Vagina (tissue), 2 donors: Measurements from ENCODE around the gene KCNH8. TPM values are rescaled to one million over a fixed set of nuclear protein-coding genes. Genes with fewer than 3 reads are reported as not detected.

Source experiments
- DNase-seq, 2 donors: peaks; one replicate each; pipeline ENCODE4 v3.0.0-alpha.2; 2017; ENCODE audit errors: extremely low spot score in 2 of 2
- H3K27ac ChIP-seq: fragments of 200-600 bp; sonication (generic); one replicate; pipeline ENCODE4 v1.5.1; 2019
- H3K27me3 ChIP-seq: fragments of 200-600 bp; sonication (generic); one replicate; pipeline ENCODE4 v1.5.1; 2019
- H3K36me3 ChIP-seq, 2 donors: fragments of 200-600 bp; sonication (generic); one replicate each; pipeline ENCODE4 v1.5.1; 2017 to 2019
- H3K4me1 ChIP-seq: fragments of 200-600 bp; sonication (generic); one replicate; pipeline ENCODE4 v1.5.1; 2019
- H3K4me3 ChIP-seq, 2 donors: fragments of 200-600 bp; sonication (generic); 1 replicate in 1 of 2; 2 replicates in 1 of 2; pipeline ENCODE4 v1.5.1; 2016 to 2019
- H3K9me3 ChIP-seq: fragments of 200-600 bp; sonication (generic); one replicate; pipeline ENCODE4 v1.5.1; 2019
- POLR2A ChIP-seq, 2 donors: fragments of 450-650 bp; IDR thresholded peaks; one replicate each; pipeline ENCODE4 v1.6.1; 2017; ENCODE audit warnings: antibody characterized with exemption in 2 of 2, mild to moderate bottlenecking in 2 of 2, moderate library complexity in 2 of 2
- POLR2AphosphoS5 ChIP-seq, 2 donors: sonication (generic); formaldehyde crosslinking; IDR thresholded peaks; one replicate each; pipeline ENCODE4 v1.9.0; 2017; ENCODE audit warnings: antibody characterized with exemption in 2 of 2, mild to moderate bottlenecking in 2 of 2, low read depth in 1 of 2; ENCODE audit not compliant: insufficient read depth in 1 of 2
- intact Hi-C: fragments of 100-400 bp; cut with DNase I; formaldehyde crosslinking; loops from one replicate; pipeline ENCODE4 v1.15.1; 2023
- total RNA-seq: library from RNA; depleted of rRNA; stranded (reverse); fragments of >200 nt; gene quantifications from one replicate; pipeline ENCODE4 v1.2.3, GENCODE V29; 2016
- TF ChIP-seq, protein P1 (sequence below), 3 experiments: fragments of 450-650 bp in 2 of 3; fragments of 200-600 bp in 1 of 3; sonication (generic) in 1 of 3; IDR thresholded peaks; one replicate each; pipeline ENCODE4 v1.5.1; 2017 to 2019; ENCODE audit warnings: antibody characterized with exemption in 3 of 3, mild to moderate bottlenecking in 2 of 3, moderate library complexity in 2 of 3

Gene KCNH8
- total RNA-seq, 1 donor from 2014 or later: 2.0 TPM

DNA sequence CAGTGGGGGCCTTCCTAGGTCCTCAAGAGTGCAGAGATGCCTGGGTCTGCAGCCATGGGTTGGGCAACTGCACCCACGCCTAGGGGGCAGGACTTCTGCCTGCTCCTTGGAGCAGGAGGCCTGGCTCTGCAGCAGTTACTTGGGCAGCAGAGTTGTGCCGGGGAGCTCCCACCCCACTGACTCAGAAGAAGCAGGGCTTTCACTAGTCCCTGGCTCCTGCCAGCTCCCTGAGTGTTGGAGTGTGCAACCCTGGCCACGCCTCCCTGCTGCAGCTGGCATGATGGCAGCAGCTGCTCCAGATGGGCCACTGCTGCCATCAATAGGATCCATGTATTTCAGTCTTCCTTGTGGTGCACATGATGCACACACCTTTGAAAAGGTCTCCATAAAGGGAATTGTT is 40.6 kb upstream of the KCNH8 start:
- intact Hi-C loops: no loop called here
- Histone ChIP-seq H3K36me3 (no peaks in the 10 kb centered on the region), H3K4me1 (no peaks in the 10 kb centered on the region), H3K4me3 (no peak overlapping the region), H3K9me3 (no peaks in the 10 kb centered on the region), H3K27ac (no peak overlapping the region), H3K27me3 (no peaks in the 10 kb centered on the region)
- TF ChIP-seq, protein P1, sequence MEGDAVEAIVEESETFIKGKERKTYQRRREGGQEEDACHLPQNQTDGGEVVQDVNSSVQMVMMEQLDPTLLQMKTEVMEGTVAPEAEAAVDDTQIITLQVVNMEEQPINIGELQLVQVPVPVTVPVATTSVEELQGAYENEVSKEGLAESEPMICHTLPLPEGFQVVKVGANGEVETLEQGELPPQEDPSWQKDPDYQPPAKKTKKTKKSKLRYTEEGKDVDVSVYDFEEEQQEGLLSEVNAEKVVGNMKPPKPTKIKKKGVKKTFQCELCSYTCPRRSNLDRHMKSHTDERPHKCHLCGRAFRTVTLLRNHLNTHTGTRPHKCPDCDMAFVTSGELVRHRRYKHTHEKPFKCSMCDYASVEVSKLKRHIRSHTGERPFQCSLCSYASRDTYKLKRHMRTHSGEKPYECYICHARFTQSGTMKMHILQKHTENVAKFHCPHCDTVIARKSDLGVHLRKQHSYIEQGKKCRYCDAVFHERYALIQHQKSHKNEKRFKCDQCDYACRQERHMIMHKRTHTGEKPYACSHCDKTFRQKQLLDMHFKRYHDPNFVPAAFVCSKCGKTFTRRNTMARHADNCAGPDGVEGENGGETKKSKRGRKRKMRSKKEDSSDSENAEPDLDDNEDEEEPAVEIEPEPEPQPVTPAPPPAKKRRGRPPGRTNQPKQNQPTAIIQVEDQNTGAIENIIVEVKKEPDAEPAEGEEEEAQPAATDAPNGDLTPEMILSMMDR (IDR thresholded peaks at IDR 0.05): no peak
- TF ChIP-seq POLR2AphosphoS5 (IDR thresholded peaks at IDR 0.05; ENCODE audit: insufficient read depth in 1 of 2, low read depth in 1 of 2): no peak
- no peak for TF ChIP-seq POLR2A (IDR thresholded peaks at IDR 0.05)
- peak in 1 of 2 donors; percentile 56 for DNase-seq

- Histone ChIP-seq H3K4me3 (no peak overlapping the region), H3K27me3 (no peaks in the 10 kb centered on the region), H3K4me1 (no peaks in the 10 kb centered on the region), H3K27ac (no peak overlapping the region), H3K9me3 (no peaks in the 10 kb centered on the region), H3K36me3 (no peaks in the 10 kb centered on the region)
- intact Hi-C loops: no loop called here
- no peak for DNase-seq
- TF ChIP-seq, protein P1 (IDR thresholded peaks at IDR 0.05): no peak
- TF ChIP-seq POLR2A (IDR thresholded peaks at IDR 0.05) (no peak), POLR2AphosphoS5 (IDR thresholded peaks at IDR 0.05; ENCODE audit: insufficient read depth in 1 of 2, low read depth in 1 of 2) (no peak)
These were observed 37.9 kb upstream of the KCNH8 start for GRCh38 chr3:19110335-19110895.

GRCh38 chr3:19114461-19114860 is 33.8 kb upstream of the KCNH8 start:
- intact Hi-C loops: no loop called here
- no peak overlapping the region for H3K27ac ChIP-seq
- H3K9me3 ChIP-seq: no peaks in the 10 kb centered on the region
- no peaks in the 10 kb centered on the region for H3K27me3 ChIP-seq
- no peaks in the 10 kb centered on the region for H3K4me1 ChIP-seq
- no peak overlapping the region for H3K4me3 ChIP-seq
- no peaks in the 10 kb centered on the region for H3K36me3 ChIP-seq
- DNase-seq: no peak
- no peak for TF ChIP-seq POLR2AphosphoS5 (IDR thresholded peaks at IDR 0.05; ENCODE audit: insufficient read depth in 1 of 2, low read depth in 1 of 2)
- TF ChIP-seq POLR2A (IDR thresholded peaks at IDR 0.05): no peak
- TF ChIP-seq, protein P1 (IDR thresholded peaks at IDR 0.05): no peak

GRCh38 chr3:19116239-19116638 is 32.1 kb upstream of the KCNH8 start:
- no peaks in the 10 kb centered on the region for H3K4me1 ChIP-seq
- no peak overlapping the region for H3K27ac ChIP-seq
- H3K4me3 ChIP-seq: no peak overlapping the region
- DNase-seq: no peak
- H3K27me3 ChIP-seq: no peaks in the 10 kb centered on the region
- intact Hi-C loops: no loop called here
- no peaks in the 10 kb centered on the region for H3K9me3 ChIP-seq
- H3K36me3 ChIP-seq: no peaks in the 10 kb centered on the region
- TF ChIP-seq POLR2AphosphoS5 (IDR thresholded peaks at IDR 0.05; ENCODE audit: insufficient read depth in 1 of 2, low read depth in 1 of 2): no peak
- TF ChIP-seq POLR2A (IDR thresholded peaks at IDR 0.05): no peak
- TF ChIP-seq, protein P1 (IDR thresholded peaks at IDR 0.05): no peak

- no peaks in the 10 kb centered on the region for H3K4me1 ChIP-seq
- H3K4me3 ChIP-seq: no peak overlapping the region
- H3K9me3 ChIP-seq: no peaks in the 10 kb centered on the region
- no peaks in the 10 kb centered on the region for H3K36me3 ChIP-seq
- TF ChIP-seq POLR2AphosphoS5 (IDR thresholded peaks at IDR 0.05; ENCODE audit: insufficient read depth in 1 of 2, low read depth in 1 of 2) (no peak), POLR2A (IDR thresholded peaks at IDR 0.05) (no peak)
- TF ChIP-seq, protein P1 (IDR thresholded peaks at IDR 0.05): no peak
- H3K27ac ChIP-seq: no peak overlapping the region
- H3K27me3 ChIP-seq: no peaks in the 10 kb centered on the region
- intact Hi-C loops: no loop called here
- no peak for DNase-seq
These were observed 23.6 kb upstream of the KCNH8 start for GRCh38 chr3:19124752-19125151.
